Neuronal stem cell (in vitro differentiated cells): ENCODE data around the gene BRAT1.

Source experiments
- DNase-seq: peaks from one replicate; pipeline ENCODE4 v3.0.0-alpha.2; 2013; ENCODE audit warnings: low spot score
- H2AFZ ChIP-seq: one replicate; pipeline ENCODE4 v1.6.1; 2013; ENCODE audit warnings: mild to moderate bottlenecking, low read length, inconsistent platforms
- H2AK5ac ChIP-seq: 2 replicates; pipeline ENCODE4 v1.6.1; 2013; ENCODE audit warnings: low read depth, mild to moderate bottlenecking, inconsistent platforms, low read length, moderate library complexity, mixed read lengths
- H2BK120ac ChIP-seq: 2 replicates; pipeline ENCODE4 v1.6.1; 2013; ENCODE audit warnings: low read depth, mild to moderate bottlenecking, inconsistent platforms, low read length, moderate library complexity, mixed read lengths
- H2BK12ac ChIP-seq: one replicate; pipeline ENCODE4 v1.6.1; 2013; ENCODE audit warnings: low read length, inconsistent platforms
- H2BK15ac ChIP-seq: 2 replicates; pipeline ENCODE4 v1.6.1; 2013; ENCODE audit warnings: mild to moderate bottlenecking, low read length, inconsistent platforms, mixed read lengths
- H2BK5ac ChIP-seq: one replicate; pipeline ENCODE4 v1.6.1; 2013; ENCODE audit warnings: inconsistent platforms, mild to moderate bottlenecking, low read length, moderate library complexity
- H3K14ac ChIP-seq: one replicate; pipeline ENCODE4 v1.6.1; 2013; ENCODE audit warnings: low read length, inconsistent platforms
- H3K18ac ChIP-seq: 2 replicates; pipeline ENCODE4 v1.6.1; 2013; ENCODE audit warnings: low read length, inconsistent platforms
- H3K23ac ChIP-seq: 2 replicates; pipeline ENCODE4 v1.6.1; 2013; ENCODE audit warnings: low read depth, mild to moderate bottlenecking, mixed read lengths, low read length, inconsistent platforms; ENCODE audit not compliant: poor library complexity
- H3K27ac ChIP-seq: replicated peaks from 3 replicates; pipeline ENCODE4 v1.5.1; 2013; ENCODE audit warnings: low read length, inconsistent platforms
- H3K27me3 ChIP-seq, 3 experiments: 2 replicates each; pipeline ENCODE4 v1.6.1; 2013; ENCODE audit warnings: low read length in 3 of 3, mild to moderate bottlenecking in 2 of 3, inconsistent platforms in 1 of 3, low read depth in 1 of 3, mixed read lengths in 1 of 3, moderate library complexity in 1 of 3; ENCODE audit not compliant: control insufficient read depth in 3 of 3, insufficient read depth in 3 of 3
- H3K36me3 ChIP-seq, 2 donors: replicated peaks in 1 of 2; 2 replicates each; pipeline ENCODE4 v1.6.1; 2013; ENCODE audit warnings: low read length in 2 of 2; ENCODE audit not compliant: control insufficient read depth in 2 of 2, insufficient read depth in 2 of 2
- H3K4ac ChIP-seq: 2 replicates; pipeline ENCODE4 v1.6.1; 2013; ENCODE audit warnings: inconsistent platforms, mild to moderate bottlenecking, low read length, moderate library complexity
- H3K4me1 ChIP-seq, 2 donors: 1 replicate in 1 of 2; 2 replicates in 1 of 2; pipeline ENCODE4 v1.6.1; 2013; ENCODE audit warnings: low read length in 2 of 2, low read depth in 1 of 2; ENCODE audit not compliant: control insufficient read depth in 2 of 2, insufficient read depth in 1 of 2
- H3K4me2 ChIP-seq: one replicate; pipeline ENCODE4 v1.6.1; 2013; ENCODE audit warnings: mild to moderate bottlenecking, low read length, inconsistent platforms; ENCODE audit not compliant: insufficient read depth, poor library complexity, severe bottlenecking
- H3K4me3 ChIP-seq, 2 donors: 2 replicates each; pipeline ENCODE4 v1.5.1; 2013; ENCODE audit warnings: low read length in 2 of 2, mild to moderate bottlenecking in 2 of 2, inconsistent platforms in 1 of 2, moderate library complexity in 1 of 2
- H3K79me1 ChIP-seq: one replicate; pipeline ENCODE4 v1.6.1; 2013; ENCODE audit warnings: low read depth, mild to moderate bottlenecking, inconsistent platforms, low read length, moderate library complexity
- H3K9ac ChIP-seq: one replicate; pipeline ENCODE4 v1.6.1; 2013; ENCODE audit warnings: mild to moderate bottlenecking, low read depth, low read length, inconsistent platforms; ENCODE audit not compliant: poor library complexity
- H3K9me3 ChIP-seq, 2 donors: replicated peaks in 1 of 2; 2 replicates each; pipeline versions ENCODE3 to v1.6.1; 2013; ENCODE audit warnings: low read length in 2 of 2, mild to moderate bottlenecking in 2 of 2, inconsistent platforms in 1 of 2, low read depth in 1 of 2, mixed read lengths in 1 of 2, moderate library complexity in 1 of 2; ENCODE audit not compliant: control insufficient read depth in 2 of 2, insufficient read depth in 1 of 2
- H4K8ac ChIP-seq: one replicate; pipeline ENCODE4 v1.6.1; 2013; ENCODE audit warnings: low read depth, mild to moderate bottlenecking, inconsistent platforms, low read length, moderate library complexity
- H4K91ac ChIP-seq: one replicate; pipeline ENCODE4 v1.6.1; 2013; ENCODE audit warnings: low read length, low read depth, mild to moderate bottlenecking, inconsistent platforms; ENCODE audit not compliant: poor library complexity
- WGBS, 2 donors: extraction: QIAGEN DNeasy Blood & Tissue Kit; methylation state at CpG; one replicate each; pipeline ENCODE4 v1.1.7; 2013; ENCODE audit warnings: missing lambda C conversion rate in 2 of 2, mixed read lengths in 1 of 2; ENCODE audit not compliant: insufficient read length in 2 of 2, insufficient replicate concordance in 1 of 2; ENCODE audit errors: extremely low coverage in 2 of 2; 5-methylcytosine and 5-hydroxymethylcytosine counted together

Gene BRAT1

DNA sequence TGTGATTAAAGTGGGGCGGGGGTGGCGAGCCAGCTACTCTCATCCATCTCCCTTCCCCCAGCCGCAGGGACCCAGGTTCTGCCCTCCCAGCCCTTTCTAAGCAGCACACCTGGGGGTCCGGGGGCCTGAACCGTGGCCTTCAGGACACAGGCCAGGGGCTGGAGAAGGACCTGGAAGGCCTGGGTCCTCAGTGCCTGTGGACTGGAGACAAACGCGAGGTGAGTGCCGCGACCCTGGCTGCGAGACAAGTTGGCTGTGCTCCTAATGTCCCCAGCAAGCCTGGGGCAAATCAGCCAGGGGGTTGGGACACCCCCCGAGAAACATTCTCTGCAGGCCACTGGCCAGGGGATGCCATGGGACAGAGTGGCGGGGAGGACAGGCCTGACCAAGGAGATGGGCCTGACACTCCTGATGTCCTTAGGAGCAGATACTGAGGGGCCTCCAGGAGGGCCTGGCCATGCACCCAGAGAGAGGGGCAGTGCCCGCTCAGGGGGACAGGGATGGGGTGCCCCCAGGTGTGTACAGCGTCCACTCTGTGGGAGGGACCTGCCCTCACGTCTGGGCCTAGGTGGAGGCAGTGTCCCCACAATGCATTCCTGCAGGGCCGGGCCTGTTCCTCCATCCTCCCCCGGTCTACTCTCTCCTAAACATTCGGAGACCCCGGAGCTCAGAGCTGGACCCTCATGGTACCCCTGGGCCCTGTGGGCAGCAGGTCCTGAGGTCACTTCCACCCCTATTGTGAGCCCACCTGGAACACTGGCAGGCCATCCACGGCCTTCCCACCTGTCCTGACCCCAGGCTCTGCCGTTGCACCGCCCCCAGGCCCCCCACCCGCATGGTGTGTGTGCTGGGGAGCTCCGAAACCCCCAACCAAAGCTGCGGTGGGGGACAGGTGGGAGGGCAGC, 13.1 kb downstream of the BRAT1 start:
- Histone ChIP-seq H3K27me3 (no peaks in the 10 kb centered on the region), H3K79me1 (peaks cover 6% of the 10 kb centered on the region), H3K9ac (no peak overlapping the region), H4K91ac (no peak overlapping the region), H3K14ac (peak overlapping the region; percentile 38), H3K4me1 (no peaks in the 10 kb centered on the region), H3K9me3 (no peaks in the 10 kb centered on the region), H3K4me2 (no peak overlapping the region), H2AFZ (no peak overlapping the region), H3K4me3 (no peak overlapping the region), H2BK12ac (no peak overlapping the region), H3K23ac (peak overlapping the region; percentile 55), H3K4ac (no peak overlapping the region), H3K36me3 (peaks cover 51 to 92% of the 10 kb centered on the region in 2 donors), H2BK5ac (peak overlapping the region; percentile 66), H2AK5ac (peak overlapping the region; percentile 70), H3K27ac (no peak overlapping the region), H2BK120ac (no peak overlapping the region), H2BK15ac (no peak overlapping the region), H3K18ac (peak overlapping the region; percentile 83), H4K8ac (no peak overlapping the region)
- WGBS, 2 donors = no CpG with 5 or more reads among the region's 25 CpGs
- DNase-seq = no peak

GRCh38 chr7:2541291-2542010, 13.9 kb downstream of the BRAT1 start:
- peak overlapping the region; percentile 66 for H2BK5ac ChIP-seq
- WGBS, 2 donors = no CpG with 5 or more reads among the region's 40 CpGs

GRCh38 chr7:2540641-2541051, 14.7 kb downstream of the BRAT1 start:
- H3K4me3 ChIP-seq = no peak overlapping the region
- no peak overlapping the region for H2BK120ac ChIP-seq
- no peak overlapping the region for H3K27ac ChIP-seq
- peaks cover 6% of the 10 kb centered on the region for H3K79me1 ChIP-seq
- WGBS, 2 donors = no CpG with 5 or more reads among the region's 19 CpGs
- H4K8ac ChIP-seq = no peak overlapping the region
- H3K23ac ChIP-seq = no peak overlapping the region
- no peak overlapping the region for H3K9ac ChIP-seq
- H3K4ac ChIP-seq = no peak overlapping the region
- H3K27me3 ChIP-seq = no peaks in the 10 kb centered on the region
- no peak for DNase-seq
- H4K91ac ChIP-seq = no peak overlapping the region
- H3K36me3 ChIP-seq = peaks cover 40 to 77% of the 10 kb centered on the region in 2 donors
- H2BK12ac ChIP-seq = no peak overlapping the region
- no peaks in the 10 kb centered on the region for H3K4me1 ChIP-seq
- H2AK5ac ChIP-seq = no peak overlapping the region
- H2BK15ac ChIP-seq = no peak overlapping the region
- H3K4me2 ChIP-seq = no peak overlapping the region
- H3K9me3 ChIP-seq = no peaks in the 10 kb centered on the region
- H3K18ac ChIP-seq = peak overlapping the region; percentile 67
- H2BK5ac ChIP-seq = no peak overlapping the region
- H2AFZ ChIP-seq = no peak overlapping the region
- H3K14ac ChIP-seq = no peak overlapping the region

More at GRCh38 chr7:2541291-2542010, 13.9 kb downstream of the BRAT1 start:
- H3K36me3 ChIP-seq = peaks cover 46 to 85% of the 10 kb centered on the region in 2 donors
- no peaks in the 10 kb centered on the region for H3K4me1 ChIP-seq
- H3K18ac ChIP-seq = peak overlapping the region; percentile 78
- H2AK5ac ChIP-seq = peak overlapping the region; percentile 79
- no peak overlapping the region for H3K4ac ChIP-seq
- no peak overlapping the region for H3K27ac ChIP-seq
- peak overlapping the region; percentile 85 for H3K23ac ChIP-seq
- H2BK15ac ChIP-seq = no peak overlapping the region
- H3K9ac ChIP-seq = no peak overlapping the region
- H3K4me3 ChIP-seq = no peak overlapping the region
- no peak overlapping the region for H2BK120ac ChIP-seq
- no peak for DNase-seq
- no peak overlapping the region for H2BK12ac ChIP-seq
- H3K79me1 ChIP-seq = peaks cover 6% of the 10 kb centered on the region
- H3K14ac ChIP-seq = peak overlapping the region; percentile 47
- no peaks in the 10 kb centered on the region for H3K27me3 ChIP-seq
- no peak overlapping the region for H4K91ac ChIP-seq
- no peaks in the 10 kb centered on the region for H3K9me3 ChIP-seq
- peak overlapping the region; percentile 96 for H4K8ac ChIP-seq
- no peak overlapping the region for H2AFZ ChIP-seq
- H3K4me2 ChIP-seq = no peak overlapping the region

DNA sequence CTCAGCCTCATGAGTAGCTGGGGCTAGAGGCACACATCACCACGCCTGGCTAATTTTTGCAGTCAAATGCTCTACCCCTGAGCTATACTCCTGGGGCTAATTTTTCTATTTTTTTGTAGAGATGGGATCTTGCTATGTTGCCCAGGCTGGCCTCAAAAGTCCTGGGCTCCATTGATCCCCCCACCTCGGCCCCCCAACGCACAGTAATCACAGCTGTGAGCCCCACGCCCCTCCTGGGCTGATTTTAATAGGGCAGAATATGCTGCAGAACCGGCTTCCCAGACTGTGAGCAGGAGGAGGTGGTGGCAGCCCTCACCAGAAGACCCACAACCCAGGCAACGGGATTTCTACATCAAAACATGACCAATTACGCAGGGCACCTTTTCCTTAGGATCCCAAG, 15.2 kb downstream of the BRAT1 start:
- WGBS, 2 donors = no CpG with 5 or more reads among the region's 7 CpGs
- H2BK12ac ChIP-seq = no peak overlapping the region
- H2BK5ac ChIP-seq = no peak overlapping the region
- H3K27ac ChIP-seq = no peak overlapping the region
- peaks cover 6% of the 10 kb centered on the region for H3K79me1 ChIP-seq
- H3K14ac ChIP-seq = no peak overlapping the region
- no peak overlapping the region for H3K4me3 ChIP-seq
- DNase-seq = no peak
- no peaks in the 10 kb centered on the region for H3K27me3 ChIP-seq
- no peak overlapping the region for H4K8ac ChIP-seq
- no peaks in the 10 kb centered on the region for H3K4me1 ChIP-seq
- H3K23ac ChIP-seq = no peak overlapping the region
- H3K4me2 ChIP-seq = no peak overlapping the region
- no peak overlapping the region for H2AK5ac ChIP-seq
- H3K18ac ChIP-seq = peak overlapping the region; percentile 0
- no peak overlapping the region for H2BK15ac ChIP-seq
- H3K36me3 ChIP-seq = peaks cover 39 to 72% of the 10 kb centered on the region in 2 donors
- no peak overlapping the region for H2BK120ac ChIP-seq
- H2AFZ ChIP-seq = no peak overlapping the region
- H3K9me3 ChIP-seq = no peaks in the 10 kb centered on the region
- no peak overlapping the region for H3K4ac ChIP-seq
- no peak overlapping the region for H3K9ac ChIP-seq
- no peak overlapping the region for H4K91ac ChIP-seq
